Breast epithelium (tissue), 3 donors: ENCODE results near the gene B4GALNT4.

Experiments
- CTCF ChIP-seq, 3 donors: fragments of 450-650 bp; IDR thresholded peaks; one replicate each; pipeline ENCODE4 v1.5.1; 2016 to 2017; ENCODE audit warnings: antibody characterized with exemption in 3 of 3, mild to moderate bottlenecking in 3 of 3, moderate library complexity in 3 of 3
- POLR2A ChIP-seq: fragments of 450-650 bp; IDR thresholded peaks from one replicate; pipeline ENCODE4 v1.6.1; 2016; ENCODE audit warnings: antibody characterized with exemption, mild to moderate bottlenecking, moderate library complexity
- POLR2AphosphoS5 ChIP-seq, 3 donors: sonication (generic); formaldehyde crosslinking; IDR thresholded peaks; one replicate each; pipeline ENCODE4 v1.6.1; 2017; ENCODE audit warnings: antibody characterized with exemption in 3 of 3

GRCh38 chr11:415640-416041, 46.3 kb downstream of the B4GALNT4 start:
- TF ChIP-seq CTCF (IDR thresholded peaks at IDR 0.05) (no peak), POLR2AphosphoS5 (IDR thresholded peaks at IDR 0.05) (no peak), POLR2A (no peak)
